Brain microvascular endothelial cell (primary cell): ENCODE data around the gene HOXD10.

ENCODE experiments used
- DNase-seq: peaks from one replicate; pipeline ENCODE4 v3.0.0-alpha.2; 2020
- H3K27ac ChIP-seq: fragments of 250-450 bp; sonication (Bioruptor Pico); 2 replicates; pipeline ENCODE4 v1.5.1; 2020; ENCODE audit warnings: mild to moderate bottlenecking, moderate library complexity
- H3K27me3 ChIP-seq: fragments of 250-450 bp; sonication (Bioruptor Pico); replicated peaks from 2 replicates; pipeline ENCODE4 v1.5.1; 2020; ENCODE audit warnings: mild to moderate bottlenecking
- H3K36me3 ChIP-seq: fragments of 250-450 bp; sonication (Bioruptor Pico); replicated peaks from 2 replicates; pipeline ENCODE4 v1.5.1; 2020; ENCODE audit warnings: mild to moderate bottlenecking
- H3K4me3 ChIP-seq: 2 replicates; pipeline ENCODE4 v1.5.1; 2011; ENCODE audit warnings: low read depth, mild to moderate bottlenecking, control low read depth, low read length, moderate library complexity
- CTCF ChIP-seq: IDR thresholded peaks from 2 replicates; pipeline ENCODE4 v1.5.1; 2011; ENCODE audit warnings: low read depth, mild to moderate bottlenecking, moderate library complexity, low read length, control low read depth, inconsistent platforms; ENCODE audit errors: missing control alignments
- in situ Hi-C: cut with HindIII; loops from 2 replicates; pipeline ENCODE4 v1.10.0; 2017; ENCODE audit warnings: low sequenced_read_pairs, low pct_ligation_motif_present

Gene HOXD10

GRCh38 chr2:176148751-176149421 lies 32.3 kb downstream of the HOXD10 start:
- Histone ChIP-seq H3K27ac (no peak overlapping the region), H3K27me3 (peaks cover 89% of the 10 kb centered on the region), H3K4me3 (no peak overlapping the region), H3K36me3 (no peaks in the 10 kb centered on the region)
- in situ Hi-C loops = loop anchor here (25.0 kb wide), 1 partner anchor 488 kb away; no protein-coding TSS in a partner anchor
- no peak for DNase-seq
- TF ChIP-seq CTCF = no peak

- Histone ChIP-seq H3K36me3 (no peaks in the 10 kb centered on the region), H3K4me3 (no peak overlapping the region), H3K27ac (no peak overlapping the region), H3K27me3 (peaks cover 93% of the 10 kb centered on the region)
- TF ChIP-seq CTCF = no peak
- in situ Hi-C loops = loop anchor here (25.0 kb wide), 1 partner anchor 488 kb away; no protein-coding TSS in a partner anchor
- DNase-seq = no peak
Measured at GRCh38 chr2:176149481-176149938, 32.9 kb downstream of the HOXD10 start.

- in situ Hi-C loops = loop anchor here (25.0 kb wide), 1 partner anchor 487 kb away; no protein-coding TSS in a partner anchor
- no peak for TF ChIP-seq CTCF
- no peaks in the 10 kb centered on the region for H3K36me3 ChIP-seq
- no peak overlapping the region for H3K27ac ChIP-seq
- DNase-seq = no peak
- no peak overlapping the region for H3K4me3 ChIP-seq
- H3K27me3 ChIP-seq = peaks cover 93% of the 10 kb centered on the region
Measured at GRCh38 chr2:176149939-176150583, 33.5 kb downstream of the HOXD10 start.

GRCh38 chr2:176150584-176151441 lies 34.2 kb downstream of the HOXD10 start:
- DNase-seq = no peak
- TF ChIP-seq CTCF = no peak
- Histone ChIP-seq H3K27me3 (peaks cover 93% of the 10 kb centered on the region), H3K4me3 (no peak overlapping the region), H3K36me3 (no peaks in the 10 kb centered on the region), H3K27ac (no peak overlapping the region)
- in situ Hi-C loops = no loop called here

- no peak within 1 kb of the TSS for H3K27ac ChIP-seq
- no peak for TF ChIP-seq CTCF
- peak within 1 kb of the TSS; percentile 43 for H3K4me3 ChIP-seq
- in situ Hi-C loops = no loop called here
- DNase-seq = no peak
- peaks cover 93% of the 10 kb centered on the region for H3K27me3 ChIP-seq
- H3K36me3 ChIP-seq = no peaks in the 10 kb centered on the region
Measured at GRCh38 chr2:176151442-176152287, 35.1 kb downstream of the HOXD10 start, which contains the start of gene HOXD4. Gene HOXD4, plus strand, starts transcription at chr2:176151550. Its CDS starts 84 bp downstream, at chr2:176151634.
